NCI-H2081 treated with DMSO at 0.1 percent for 48 hours (cell line): ENCODE data around the gene AFAP1.

ENCODE experiments used
- DNase-seq: peaks from one replicate; lab custom pipeline; 2025; lab: John Stamatoyannopoulos, UW

AFAP1 gene

GRCh38 chr4:7737752-7738457 lies 201.8 kb downstream of the AFAP1 start:
- no peak for DNase-seq

GRCh38 chr4:7737268-7737645 lies 202.4 kb downstream of the AFAP1 start:
- no peak for DNase-seq

DNA sequence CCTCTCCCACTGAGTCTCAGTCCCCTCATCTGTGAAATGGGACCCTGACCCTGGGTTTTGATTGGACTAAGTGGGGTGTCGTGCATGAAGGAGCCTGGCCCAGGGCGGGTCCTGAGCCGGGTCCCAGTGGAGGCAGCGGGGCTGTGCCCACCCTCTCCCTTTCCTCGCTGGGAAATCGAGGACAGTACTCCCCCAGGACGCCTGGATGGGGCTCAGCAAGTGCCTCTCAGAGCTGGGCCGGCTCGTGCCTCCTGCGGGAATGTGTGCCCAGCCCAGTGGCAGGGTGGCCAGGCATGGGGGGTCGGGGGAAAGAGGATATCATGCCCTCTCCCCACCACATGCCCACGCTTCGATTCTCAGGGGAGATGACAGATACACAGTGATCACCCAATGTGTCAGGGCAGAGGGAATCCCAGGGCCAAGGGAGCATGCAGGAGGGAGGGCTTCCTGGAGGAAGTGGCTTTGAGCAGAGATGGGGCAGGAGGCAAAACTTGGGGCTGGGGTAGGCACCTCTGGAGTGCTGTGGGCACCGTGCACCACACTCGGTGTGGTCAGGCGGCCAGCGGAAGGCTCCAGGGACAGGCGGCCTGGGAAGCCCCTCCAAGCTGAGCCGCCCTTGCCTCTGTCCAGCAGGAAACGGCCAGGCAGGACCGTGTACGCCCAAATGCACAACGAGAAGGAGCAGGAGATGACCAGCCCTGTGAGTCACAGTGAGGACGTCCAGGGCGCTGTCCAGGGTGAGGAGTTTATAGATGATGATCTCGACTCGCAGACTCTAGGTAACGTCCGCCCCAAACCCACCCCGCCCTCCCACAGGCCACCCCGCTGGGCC lies 203.0 kb downstream of the AFAP1 start:
- no peak for DNase-seq

DNA sequence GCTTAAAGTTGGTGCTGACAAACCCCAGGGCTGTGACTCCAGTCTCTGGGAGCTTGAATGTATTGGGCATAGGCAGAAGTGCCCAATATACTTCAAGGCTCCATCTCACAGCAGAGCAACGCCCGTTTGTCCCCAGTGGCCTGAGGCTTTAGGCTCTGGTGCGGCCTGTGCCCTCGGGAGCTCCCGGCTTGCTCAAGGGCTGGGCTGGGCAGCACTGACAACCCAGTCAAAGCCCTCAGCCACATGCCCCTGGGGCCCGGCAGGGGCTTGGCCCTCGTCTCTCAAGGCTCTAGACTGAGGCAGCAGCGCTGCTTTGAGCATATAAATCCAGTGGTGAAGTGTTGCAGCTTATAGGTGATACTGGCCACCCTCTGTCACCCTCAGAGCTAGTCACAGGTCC lies 203.7 kb downstream of the AFAP1 start:
- DNase-seq = no peak

DNA sequence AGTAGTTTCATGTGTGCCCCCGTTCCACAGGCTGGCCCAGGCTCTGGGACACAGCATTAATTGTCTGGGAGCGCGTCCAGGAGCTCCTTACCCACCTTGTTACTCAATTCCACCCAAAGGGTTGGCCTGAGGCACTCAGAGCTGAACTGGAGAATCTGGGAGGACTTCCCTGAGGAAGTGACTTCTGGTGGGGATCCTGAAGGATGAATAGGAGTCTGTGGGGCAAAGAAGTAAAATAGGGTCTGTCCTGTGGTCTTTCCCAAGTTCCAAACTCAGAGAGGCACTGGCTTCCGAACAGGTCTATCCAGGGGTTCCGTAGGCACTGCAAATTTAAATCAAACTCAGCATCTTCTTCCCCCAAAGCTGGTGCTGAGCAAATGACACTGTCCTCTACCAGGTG lies 204.3 kb downstream of the AFAP1 start:
- no peak for DNase-seq

- DNase-seq = no peak
These were observed 204.9 kb downstream of the AFAP1 start for GRCh38 chr4:7734651-7735260.

DNA sequence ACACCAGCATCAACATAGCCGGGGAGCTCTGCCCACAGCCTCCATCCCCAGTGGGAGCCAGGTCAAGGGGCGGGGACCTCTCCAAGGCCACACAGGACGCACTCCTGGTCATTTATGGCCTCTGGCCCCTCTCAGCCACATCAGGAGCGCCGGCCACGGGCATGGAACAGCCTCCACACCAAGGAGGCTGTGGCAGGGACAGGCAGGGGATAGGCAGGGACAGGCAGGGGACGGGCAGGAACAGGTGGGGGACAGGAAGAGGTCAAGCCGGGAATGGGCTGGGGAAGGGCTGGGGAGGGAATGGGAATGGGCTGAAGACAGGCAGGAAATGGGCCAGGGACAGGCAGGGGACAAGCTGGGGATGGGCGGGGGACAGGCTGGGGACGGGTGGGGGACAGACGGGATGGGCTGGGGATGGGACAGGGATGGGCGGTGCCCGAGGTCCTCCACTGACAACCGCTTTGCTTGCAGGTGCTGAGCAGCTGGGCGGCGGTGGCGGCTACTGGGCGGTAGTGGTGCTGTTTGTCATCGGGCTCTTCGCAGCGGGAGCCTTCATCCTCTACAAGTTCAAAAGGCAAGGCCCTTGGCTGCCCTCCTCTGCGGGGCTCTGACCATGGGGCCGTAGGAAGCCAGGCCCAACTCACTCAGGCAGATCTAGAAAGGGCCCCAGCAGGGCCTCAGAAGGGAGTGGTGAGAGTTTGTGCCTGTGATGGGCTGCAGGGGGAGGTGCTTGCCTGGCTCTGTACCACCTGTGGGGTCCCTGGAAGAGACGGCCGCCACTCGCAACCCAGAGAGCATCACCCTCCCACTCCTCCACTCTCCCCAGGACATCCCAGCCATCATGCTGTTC lies 205.6 kb downstream of the AFAP1 start:
- no peak for DNase-seq

- no peak for DNase-seq
These were observed 206.5 kb downstream of the AFAP1 start for GRCh38 chr4:7733201-7733600.

DNA sequence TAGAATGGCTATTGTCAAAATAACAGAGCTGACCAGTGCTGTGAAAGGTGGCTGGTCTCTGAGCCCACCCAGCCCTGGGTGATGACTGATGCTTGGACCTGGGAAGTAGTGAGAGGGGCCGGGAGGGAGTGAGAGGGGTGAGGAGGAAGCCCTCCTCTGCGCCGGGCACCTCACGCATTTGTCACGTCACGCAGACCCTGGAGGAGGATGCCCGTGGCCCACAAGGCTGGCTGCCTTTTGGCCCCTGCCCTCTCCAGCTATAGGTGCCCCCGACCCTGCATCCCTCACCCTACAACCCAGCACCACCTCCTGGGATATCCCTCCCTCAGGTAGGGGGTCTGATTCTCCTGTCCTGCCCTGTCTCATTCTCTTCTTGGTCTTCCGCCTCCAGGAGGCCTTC lies 207.4 kb downstream of the AFAP1 start:
- no peak for DNase-seq

- DNase-seq = no peak
These were observed 208.2 kb downstream of the AFAP1 start for GRCh38 chr4:7731437-7731836.

DNA sequence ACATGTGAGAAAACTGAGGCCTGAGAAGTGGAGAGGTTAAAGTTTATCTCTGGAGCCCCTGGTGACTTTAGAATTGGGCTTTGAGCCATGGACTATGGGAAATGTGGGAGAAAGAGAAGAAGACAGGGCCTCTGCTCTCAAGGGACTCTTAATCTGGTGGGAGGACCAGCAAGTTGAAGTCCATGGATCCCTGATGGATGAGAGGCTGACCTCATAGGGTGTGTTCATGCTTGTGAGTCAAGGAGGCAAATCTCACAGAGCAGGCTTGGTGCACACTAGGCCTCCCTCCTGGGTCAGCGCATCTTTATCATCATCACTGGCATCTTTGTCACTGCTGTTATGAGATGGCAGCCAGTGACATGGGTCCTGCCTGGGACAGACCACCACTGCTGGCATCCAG lies 211.9 kb downstream of the AFAP1 start:
- DNase-seq = no peak

DNA sequence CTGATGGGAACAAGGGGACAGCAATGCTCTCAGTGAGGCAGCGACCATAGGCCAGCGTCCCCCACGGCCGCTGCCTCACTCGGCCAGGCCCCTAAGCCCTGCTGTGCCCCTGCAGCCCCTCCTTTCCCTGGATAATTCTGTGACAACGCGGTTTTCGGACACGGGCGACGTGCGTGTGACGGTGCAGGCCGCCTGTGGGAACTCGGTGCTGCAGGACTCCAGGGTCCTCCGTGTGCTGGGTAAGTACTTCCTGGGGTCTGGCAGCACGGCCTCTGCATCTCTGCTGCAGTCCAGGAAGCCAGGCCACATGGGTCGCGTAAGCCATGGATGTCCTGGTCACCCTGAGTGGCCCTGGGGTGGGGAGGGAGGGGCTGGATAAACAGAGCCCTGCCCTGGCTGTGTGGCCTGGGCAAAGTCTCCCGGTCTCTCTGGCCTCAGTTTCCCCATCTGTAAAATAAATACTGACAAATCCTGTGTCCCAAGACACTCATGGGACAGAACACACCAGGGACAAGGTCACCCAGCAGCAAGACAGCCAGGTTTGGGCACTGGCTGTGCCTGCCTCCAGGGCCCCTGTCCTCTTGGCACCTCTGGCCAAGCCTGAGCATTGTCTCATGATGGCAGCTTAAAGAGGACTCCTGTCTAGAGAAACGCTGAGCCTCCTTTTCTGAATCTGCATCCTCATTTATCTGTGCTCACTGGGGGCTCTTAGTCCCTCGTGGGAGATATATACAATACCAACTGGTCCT lies 212.8 kb downstream of the AFAP1 start:
- no peak for DNase-seq

- DNase-seq = no peak
These were observed 213.7 kb downstream of the AFAP1 start for GRCh38 chr4:7725951-7726350.

DNA sequence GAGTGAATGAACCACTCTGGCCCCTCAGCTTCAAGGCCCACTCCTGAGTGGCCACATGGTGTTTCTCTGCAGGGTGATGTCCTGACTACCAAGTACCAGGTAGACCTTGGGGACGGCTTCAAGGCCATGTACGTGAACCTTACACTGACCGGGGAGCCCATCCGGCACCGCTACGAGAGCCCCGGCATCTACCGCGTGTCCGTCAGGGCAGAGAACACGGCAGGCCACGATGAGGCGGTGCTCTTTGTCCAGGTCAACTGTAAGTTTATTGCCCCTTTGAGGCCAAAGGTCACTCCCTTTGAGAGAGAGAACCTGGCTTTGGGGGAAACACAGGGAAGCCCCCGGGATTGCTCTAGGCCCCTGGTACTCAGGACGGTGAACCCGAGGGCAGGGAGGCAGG lies 216.0 kb downstream of the AFAP1 start:
- no peak for DNase-seq

- no peak for DNase-seq
These were observed 216.8 kb downstream of the AFAP1 start for GRCh38 chr4:7722766-7723387.

GRCh38 chr4:7721984-7722551 lies 217.6 kb downstream of the AFAP1 start:
- DNase-seq = no peak

- DNase-seq = peak; percentile 2
These were observed 220.1 kb downstream of the AFAP1 start for GRCh38 chr4:7719354-7720174.

GRCh38 chr4:7717946-7718490 lies 221.6 kb downstream of the AFAP1 start:
- no peak for DNase-seq

- no peak for DNase-seq
These were observed 222.5 kb downstream of the AFAP1 start for GRCh38 chr4:7717161-7717560.
